ENCODE measurements around the gene SLC1A3.

Gene SLC1A3

DNA sequence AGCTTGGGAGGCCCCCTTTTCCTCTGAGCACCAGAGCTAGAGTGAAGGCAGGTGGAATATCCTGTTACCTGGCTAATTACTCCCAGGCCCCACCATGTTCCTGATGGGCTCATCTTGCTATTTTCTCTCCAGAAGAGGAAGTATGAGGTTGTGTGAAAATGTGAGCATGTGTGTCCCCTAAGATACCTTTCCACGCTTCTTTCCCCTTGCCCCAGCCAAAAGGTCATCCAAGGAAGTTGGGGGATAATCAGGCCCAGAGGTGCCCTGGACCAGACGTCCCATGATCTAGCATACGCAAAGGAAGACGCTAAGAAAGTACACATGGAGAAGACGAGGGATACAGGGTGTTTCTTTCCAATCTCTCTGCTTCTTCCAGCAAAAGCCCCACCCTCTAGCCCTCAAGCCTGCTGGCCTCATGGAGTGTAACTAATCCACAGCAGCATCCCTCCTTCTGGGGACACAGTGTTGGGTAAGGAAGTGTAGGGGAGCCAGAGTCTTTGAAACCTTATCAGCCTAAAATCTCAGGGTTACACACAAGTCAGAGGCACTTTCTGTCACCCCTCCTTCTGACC lies 115.3 kb downstream of the SLC1A3 start:
- peaks cover 2% of the 10 kb centered on the region for H3K36me3 ChIP-seq (ENCODE audit: control insufficient read depth, insufficient read depth, low read length)
- H3K4me3 ChIP-seq (replicated peaks; ENCODE audit: low read depth, low read length), result no peak overlapping the region
- DNase-seq (ENCODE audit: extremely low read depth, insufficient read length), result no peak
- no peaks in the 10 kb centered on the region for H3K27me3 ChIP-seq (replicated peaks; ENCODE audit: control insufficient read depth, insufficient read depth, low read length)
- TF ChIP-seq, protein P1, sequence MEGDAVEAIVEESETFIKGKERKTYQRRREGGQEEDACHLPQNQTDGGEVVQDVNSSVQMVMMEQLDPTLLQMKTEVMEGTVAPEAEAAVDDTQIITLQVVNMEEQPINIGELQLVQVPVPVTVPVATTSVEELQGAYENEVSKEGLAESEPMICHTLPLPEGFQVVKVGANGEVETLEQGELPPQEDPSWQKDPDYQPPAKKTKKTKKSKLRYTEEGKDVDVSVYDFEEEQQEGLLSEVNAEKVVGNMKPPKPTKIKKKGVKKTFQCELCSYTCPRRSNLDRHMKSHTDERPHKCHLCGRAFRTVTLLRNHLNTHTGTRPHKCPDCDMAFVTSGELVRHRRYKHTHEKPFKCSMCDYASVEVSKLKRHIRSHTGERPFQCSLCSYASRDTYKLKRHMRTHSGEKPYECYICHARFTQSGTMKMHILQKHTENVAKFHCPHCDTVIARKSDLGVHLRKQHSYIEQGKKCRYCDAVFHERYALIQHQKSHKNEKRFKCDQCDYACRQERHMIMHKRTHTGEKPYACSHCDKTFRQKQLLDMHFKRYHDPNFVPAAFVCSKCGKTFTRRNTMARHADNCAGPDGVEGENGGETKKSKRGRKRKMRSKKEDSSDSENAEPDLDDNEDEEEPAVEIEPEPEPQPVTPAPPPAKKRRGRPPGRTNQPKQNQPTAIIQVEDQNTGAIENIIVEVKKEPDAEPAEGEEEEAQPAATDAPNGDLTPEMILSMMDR (IDR thresholded peaks at IDR 0.05; ENCODE audit: insufficient read depth, low read length, poor library complexity, severe bottlenecking), result no peak

DNA sequence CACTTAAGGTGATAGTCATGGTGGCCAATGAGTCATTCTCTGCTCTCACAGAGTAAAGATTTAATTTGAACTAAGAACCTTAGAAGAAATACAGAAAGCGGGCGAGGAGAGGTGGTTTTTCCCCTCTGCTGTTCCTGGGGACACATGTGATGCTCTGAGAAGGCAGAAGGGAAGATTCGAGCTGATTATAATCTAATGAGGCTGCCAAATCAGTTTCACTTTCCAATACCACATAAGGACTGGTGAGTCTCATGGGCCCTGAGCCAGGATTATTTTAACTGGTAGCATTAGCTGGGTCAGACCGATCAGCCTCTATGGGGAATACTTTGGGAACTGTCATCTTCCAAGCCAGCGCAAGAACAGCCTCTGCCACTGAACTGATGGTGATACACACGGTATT lies 116.5 kb downstream of the SLC1A3 start:
- H3K27me3 ChIP-seq (replicated peaks; ENCODE audit: control insufficient read depth, insufficient read depth, low read length), result no peaks in the 10 kb centered on the region
- peaks cover 1% of the 10 kb centered on the region for H3K36me3 ChIP-seq (ENCODE audit: control insufficient read depth, insufficient read depth, low read length)
- no peak for DNase-seq (ENCODE audit: extremely low read depth, insufficient read length)
- TF ChIP-seq, protein P1 (IDR thresholded peaks at IDR 0.05; ENCODE audit: insufficient read depth, low read length, poor library complexity, severe bottlenecking), result no peak
- peak overlapping the region; percentile 31 for H3K4me3 ChIP-seq (replicated peaks; ENCODE audit: low read depth, low read length)

DNA sequence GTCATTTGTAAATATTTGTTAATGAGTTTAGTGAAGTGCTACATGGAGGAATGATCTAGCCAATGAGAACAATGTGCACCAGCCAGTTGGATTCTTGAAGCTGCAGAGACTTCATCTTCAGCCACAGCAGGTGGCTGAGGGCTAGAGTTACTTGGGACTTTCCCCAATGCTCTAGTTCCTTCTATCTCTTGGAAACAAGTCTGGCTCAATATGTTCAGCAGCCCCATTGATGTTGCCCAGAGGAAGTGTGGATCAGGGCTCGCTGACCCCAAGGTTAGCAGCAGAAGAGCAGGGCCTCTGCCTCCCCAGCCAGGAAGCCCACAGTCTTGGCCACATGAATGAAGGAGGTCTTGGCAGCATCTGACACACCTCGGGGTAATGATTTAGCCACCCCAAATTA lies 117.5 kb downstream of the SLC1A3 start:
- TF ChIP-seq, protein P1 (IDR thresholded peaks at IDR 0.05; ENCODE audit: insufficient read depth, low read length, poor library complexity, severe bottlenecking), result no peak
- peak; percentile 74 for DNase-seq (ENCODE audit: extremely low read depth, insufficient read length)
- H3K36me3 ChIP-seq (ENCODE audit: control insufficient read depth, insufficient read depth, low read length), result no peaks in the 10 kb centered on the region; the same call in 1 of the 2 replicates

DNA sequence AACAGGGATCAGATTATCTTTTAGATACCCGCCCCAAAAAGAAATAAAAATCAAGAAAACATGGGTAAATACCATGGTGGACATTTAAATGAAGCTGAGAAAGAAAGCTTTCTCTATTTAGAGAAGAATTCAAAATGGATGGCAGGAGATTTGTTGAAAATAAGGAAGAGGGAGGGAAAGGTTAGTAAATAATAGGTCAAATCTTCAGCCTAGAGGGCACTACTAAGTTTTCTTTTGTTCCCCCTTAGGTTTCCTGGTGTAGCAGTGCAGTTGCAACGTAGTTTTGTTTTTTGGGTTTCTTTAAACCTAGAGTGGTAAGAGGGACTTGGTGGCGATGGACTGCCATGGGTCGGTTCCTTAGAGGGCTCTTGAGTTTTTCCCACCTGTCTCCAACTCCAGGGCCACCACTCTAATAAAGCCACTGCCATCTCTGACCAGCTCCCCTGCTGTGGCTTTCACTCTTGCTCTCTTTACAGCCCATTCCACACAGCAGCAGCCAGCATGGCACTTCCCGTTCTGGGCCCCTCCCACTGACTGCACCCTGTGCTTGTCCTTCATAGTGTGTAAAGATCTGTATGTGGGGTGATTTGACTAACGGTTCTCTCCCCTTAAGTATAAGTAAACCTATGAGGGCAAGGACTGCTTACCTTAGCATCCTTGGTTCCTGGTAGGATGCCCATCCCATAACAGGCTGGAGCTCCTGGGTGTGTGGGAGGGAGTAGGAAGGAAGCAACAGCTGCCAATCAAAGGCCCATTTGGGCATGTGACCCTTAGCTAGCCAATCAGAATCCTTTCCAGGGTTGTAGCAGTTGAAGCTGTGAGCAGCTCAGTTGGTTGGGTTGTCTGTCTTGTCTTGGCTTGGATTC lies 118.3 kb downstream of the SLC1A3 start:
- TF ChIP-seq, protein P1 (IDR thresholded peaks at IDR 0.05; ENCODE audit: insufficient read depth, low read length, poor library complexity, severe bottlenecking), result no peak
- DNase-seq (ENCODE audit: extremely low read depth, insufficient read length), result peak; percentile 82
- no peaks in the 10 kb centered on the region for H3K27me3 ChIP-seq (replicated peaks; ENCODE audit: control insufficient read depth, insufficient read depth, low read length)
- H3K36me3 ChIP-seq (ENCODE audit: control insufficient read depth, insufficient read depth, low read length), result no peaks in the 10 kb centered on the region; the same call in 1 of the 2 replicates
- peak overlapping the region; percentile 62 for H3K4me3 ChIP-seq (replicated peaks; ENCODE audit: low read depth, low read length)

More for the DNA sequence above, 117.5 kb downstream of the SLC1A3 start:
- Histone ChIP-seq H3K27me3 (replicated peaks; ENCODE audit: control insufficient read depth, insufficient read depth, low read length) (no peaks in the 10 kb centered on the region), H3K4me3 (replicated peaks; ENCODE audit: low read depth, low read length) (peak overlapping the region; percentile 62)

DNA sequence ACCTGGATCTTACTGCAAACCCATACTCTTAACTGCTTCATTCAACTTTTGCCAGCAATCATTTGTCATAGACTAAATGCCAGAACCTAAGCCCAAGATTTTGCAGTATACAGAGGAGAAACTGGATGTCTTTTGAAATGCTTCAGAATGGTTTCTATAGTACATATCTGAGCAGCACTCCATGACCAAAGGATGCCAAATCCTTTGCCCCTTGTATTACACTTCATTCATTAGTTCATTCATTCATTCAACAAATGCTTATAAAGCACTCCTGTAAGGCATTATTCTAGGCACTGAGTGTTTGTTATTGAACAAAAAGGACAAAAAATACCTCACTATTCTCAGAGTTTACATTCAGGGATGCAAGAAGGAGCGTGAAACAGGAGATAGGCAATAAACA lies 119.9 kb downstream of the SLC1A3 start:
- TF ChIP-seq, protein P1 (IDR thresholded peaks at IDR 0.05; ENCODE audit: insufficient read depth, low read length, poor library complexity, severe bottlenecking), result no peak
- Histone ChIP-seq H3K36me3 (ENCODE audit: control insufficient read depth, insufficient read depth, low read length) (no peaks in the 10 kb centered on the region; the same call in 1 of the 2 replicates), H3K27me3 (replicated peaks; ENCODE audit: control insufficient read depth, insufficient read depth, low read length) (no peaks in the 10 kb centered on the region), H3K4me3 (replicated peaks; ENCODE audit: low read depth, low read length) (no peak overlapping the region)
- DNase-seq (ENCODE audit: extremely low read depth, insufficient read length), result no peak

All from GM06990 (cell line).